HG02840 (cell line): ENCODE data around the gene MRPL14.

ENCODE experiments used
- ATAC-seq: cut with Tn5 transposase; IDR thresholded peaks from one replicate; pipeline ENCODE4 v1.9.1; 2021; ENCODE audit warnings: mild to moderate bottlenecking, moderate library complexity, moderate number of reproducible peaks; ENCODE audit not compliant: unreplicated experiment, low FRiP score

The MRPL14 gene

GRCh38 chr6:44127186-44128019 is at the start of gene MRPL14, which contains the start of gene TMEM63B:
TSS of gene MRPL14 (minus strand) at chr6:44127452. CDS start at chr6:44116611, 10,841 bp downstream.
TSS of gene TMEM63B (plus strand) at chr6:44127554. CDS start at chr6:44134585, 7,031 bp downstream.
- peak; percentile 62 for ATAC-seq

- ATAC-seq: no peak
Measured at GRCh38 chr6:44176130-44176761, 49.0 kb upstream of the MRPL14 start.

- no peak for ATAC-seq
Measured at GRCh38 chr6:44172731-44173500, 45.7 kb upstream of the MRPL14 start.

GRCh38 chr6:44171899-44172546 is 44.8 kb upstream of the MRPL14 start:
- no peak for ATAC-seq

- ATAC-seq: no peak
Measured at GRCh38 chr6:44169886-44170570, 42.8 kb upstream of the MRPL14 start.

- ATAC-seq: no peak
Measured at GRCh38 chr6:44169154-44169553, 41.9 kb upstream of the MRPL14 start.

- ATAC-seq: no peak
Measured at GRCh38 chr6:44167567-44167966, 40.3 kb upstream of the MRPL14 start.

GRCh38 chr6:44166591-44167184 is 39.4 kb upstream of the MRPL14 start:
- ATAC-seq: no peak

- ATAC-seq: no peak
Measured at GRCh38 chr6:44166116-44166515, 38.9 kb upstream of the MRPL14 start.

- ATAC-seq: no peak
Measured at GRCh38 chr6:44162876-44163625, 35.8 kb upstream of the MRPL14 start.

- no peak for ATAC-seq
Measured at GRCh38 chr6:44161997-44162338, 34.7 kb upstream of the MRPL14 start.

- no peak for ATAC-seq
Measured at GRCh38 chr6:44158770-44159228, 31.5 kb upstream of the MRPL14 start, which contains the start of gene CAPN11. TSS of gene CAPN11 (plus strand) at chr6:44158820. CDS start at chr6:44158849, 29 bp downstream.

- no peak for ATAC-seq
Measured at GRCh38 chr6:44157152-44157521, 29.9 kb upstream of the MRPL14 start.

- no peak for ATAC-seq
Measured at GRCh38 chr6:44156494-44157151, 29.4 kb upstream of the MRPL14 start.

- no peak for ATAC-seq
Measured at GRCh38 chr6:44154067-44154466, 26.8 kb upstream of the MRPL14 start.

GRCh38 chr6:44152533-44152932 is 25.3 kb upstream of the MRPL14 start:
- no peak for ATAC-seq

- ATAC-seq: no peak
Measured at GRCh38 chr6:44152109-44152461, 24.8 kb upstream of the MRPL14 start.

GRCh38 chr6:44151348-44152108 is 24.3 kb upstream of the MRPL14 start:
- ATAC-seq: no peak
